ENCODE data around the gene CKAP5. TPM values are rescaled to one million over a fixed set of nuclear protein-coding genes. Genes with fewer than 3 reads are reported as not detected.

The CKAP5 gene
- total RNA-seq, 1 experiment from 2014 or later = 190 TPM

- Histone ChIP-seq H3K4me1 (ENCODE audit: insufficient read depth, low read length) (peaks cover 3% of the 10 kb centered on the region; the same call in 1 of the 2 replicates), H3K9me3 (ENCODE audit: control insufficient read depth, low read depth, low read length) (no peaks in the 10 kb centered on the region), H2AK5ac (ENCODE audit: insufficient read length, low read length) (no peak overlapping the region), H3K14ac (ENCODE audit: insufficient read depth, low read length) (no peak overlapping the region), H2BK15ac (ENCODE audit: low read depth, low read length) (no peak overlapping the region), H4K91ac (ENCODE audit: insufficient read length, low read depth, low read length) (no peak overlapping the region), H3K56ac (ENCODE audit: insufficient read length, low read depth, low read length) (no peak overlapping the region), H4K5ac (ENCODE audit: insufficient read length, low read depth, low read length) (no peak overlapping the region), H3K79me1 (ENCODE audit: insufficient read depth, low read depth, low read length, poor library complexity, severe bottlenecking) (peaks cover 19% of the 10 kb centered on the region), H2AFZ (ENCODE audit: low read length) (no peak overlapping the region), H2BK5ac (ENCODE audit: insufficient read length, low read length) (no peak overlapping the region), H3K4me2 (ENCODE audit: insufficient read depth, insufficient read length, low read length) (no peak overlapping the region), H2BK120ac (ENCODE audit: low read depth, low read length, poor library complexity, severe bottlenecking) (no peak overlapping the region), H4K8ac (replicated peaks; ENCODE audit: insufficient read length, low read depth, low read length) (no peak overlapping the region), H3K18ac (ENCODE audit: insufficient read length, low read depth, low read length) (no peak overlapping the region), H2BK12ac (ENCODE audit: insufficient read length, low read depth, low read length) (no peak overlapping the region), H3K23me2 (ENCODE audit: insufficient read length, low read depth, low read length, poor library complexity, severe bottlenecking) (no peaks in the 10 kb centered on the region), H2BK20ac (ENCODE audit: low read depth, low read length, poor library complexity, severe bottlenecking) (no peak overlapping the region), H3K4ac (ENCODE audit: low read depth, low read length) (no peak overlapping the region), H4K20me1 (ENCODE audit: control insufficient read depth, insufficient read depth, insufficient read length) (no peaks in the 10 kb centered on the region), H3K23ac (ENCODE audit: insufficient read length, low read depth, low read length) (no peak overlapping the region), H3K27me3 (ENCODE audit: insufficient read depth, low read length) (no peaks in the 10 kb centered on the region), H3T11ph (ENCODE audit: low read length) (no peak overlapping the region), H3K27ac (ENCODE audit: insufficient read length, low read depth, low read length) (no peak overlapping the region), H3K9ac (ENCODE audit: extremely low read depth, insufficient read length, low read length) (no peak overlapping the region), H3K79me2 (ENCODE audit: insufficient read depth, low read length) (peaks cover 31% of the 10 kb centered on the region; the same call in 1 of the 2 replicates)
- no peaks in the 10 kb centered on the region for H3K27me3 Mint-ChIP-seq (ENCODE audit: low read depth)
- H3K36me3 Mint-ChIP-seq (ENCODE audit: insufficient read depth in 1 of 3, low read depth in 3 of 3) = peaks cover 0 to 9% (median 5%) of the 10 kb centered on the region in 3 experiments; a peak in 4 of 7 replicates
- H3K4me1 Mint-ChIP-seq = peaks cover 37 to 46% of the 10 kb centered on the region in 2 experiments
- peak overlapping the region in 2 of 3 experiments; percentile 60 to 61; a peak in 3 of 7 replicates for H3K27ac Mint-ChIP-seq
- no peak for DNase-seq
- H3K9me3 Mint-ChIP-seq = no peaks in the 10 kb centered on the region
- TF ChIP-seq CTCF (conservative IDR thresholded peaks at IDR 0.05) = no peak
- no CpG with 5 or more reads among the region's 5 CpGs for WGBS (ENCODE audit: extremely low coverage, insufficient read length, low lambda C conversion rate)
- H3K4me3 Mint-ChIP-seq = no peak overlapping the region
Observed at GRCh38 chr11:46832511-46833214, 13.4 kb downstream of the CKAP5 start.
